OCI-LY1 (cell line): ENCODE data around the gene C5orf22.

Source experiments
- H2AFZ ChIP-seq: fragments of 200-600 bp; sonication (generic), shearing (Covaris generic); 2 replicates; pipeline ENCODE4 v1.6.0; 2014; ENCODE audit warnings: antibody characterized with exemption, mild to moderate bottlenecking, low read length
- H3F3A ChIP-seq: fragments of 200-600 bp; sonication (generic), shearing (Covaris generic); 2 replicates; pipeline ENCODE4 v1.6.0; 2014; ENCODE audit warnings: mild to moderate bottlenecking, antibody characterized with exemption, low read length, moderate library complexity; ENCODE audit not compliant: insufficient read depth
- H3K27ac ChIP-seq: fragments of 200-600 bp; sonication (generic); 2 replicates; pipeline ENCODE4 v1.5.1; 2014; ENCODE audit warnings: low read length, mixed run types, mild to moderate bottlenecking, low read depth; ENCODE audit not compliant: poor library complexity, severe bottlenecking
- H3K27me3 ChIP-seq: fragments of 200-600 bp; sonication (generic); 2 replicates; pipeline ENCODE4 v1.6.0; 2014; ENCODE audit warnings: antibody characterized with exemption, mild to moderate bottlenecking, low read length, moderate library complexity; ENCODE audit not compliant: insufficient read depth
- H3K36me3 ChIP-seq: fragments of 200-600 bp; sonication (generic); 2 replicates; pipeline ENCODE4 v1.6.1; 2014; ENCODE audit warnings: mild to moderate bottlenecking, antibody characterized with exemption, low read length, moderate library complexity, mixed read lengths; ENCODE audit not compliant: insufficient read depth
- H3K4me1 ChIP-seq: fragments of 200-600 bp; sonication (generic); 2 replicates; pipeline ENCODE4 v1.5.1; 2014; ENCODE audit warnings: mild to moderate bottlenecking, low read length, moderate library complexity; ENCODE audit not compliant: insufficient read depth, severe bottlenecking
- H3K4me2 ChIP-seq: fragments of 200-600 bp; sonication (generic), shearing (Covaris generic); 2 replicates; pipeline ENCODE4 v1.6.1; 2014; ENCODE audit warnings: low read length
- H3K4me3 ChIP-seq: fragments of 200-600 bp; sonication (generic); 2 replicates; pipeline ENCODE4 v1.5.1; 2014; ENCODE audit warnings: low read length, low read depth, mild to moderate bottlenecking, mixed read lengths; ENCODE audit not compliant: poor library complexity, severe bottlenecking
- H3K79me2 ChIP-seq: fragments of 200-600 bp; shearing (Covaris generic); 2 replicates; pipeline ENCODE4 v1.6.1; 2016; ENCODE audit warnings: mixed run types, low read length, mixed read lengths; ENCODE audit not compliant: insufficient read depth
- H3K9ac ChIP-seq: fragments of 200-600 bp; sonication (generic), shearing (Covaris generic); 2 replicates; pipeline ENCODE4 v1.6.1; 2014; ENCODE audit warnings: mild to moderate bottlenecking, low read length, mixed read lengths
- H3K9me2 ChIP-seq: fragments of 200-600 bp; sonication (generic), shearing (Covaris generic); 2 replicates; pipeline ENCODE4 v1.6.1; 2014; ENCODE audit warnings: low read depth, mild to moderate bottlenecking, low read length, mixed read lengths
- H3K9me3 ChIP-seq: fragments of 200-600 bp; shearing (Covaris generic); 2 replicates; pipeline ENCODE4 v1.6.1; 2014; ENCODE audit warnings: low read length, mixed read lengths
- H4K20me1 ChIP-seq: fragments of 200-600 bp; sonication (generic), shearing (Covaris generic); 2 replicates; pipeline ENCODE4 v1.6.0; 2016; ENCODE audit warnings: mild to moderate bottlenecking, low read length; ENCODE audit not compliant: insufficient read depth
- CTCF ChIP-seq: fragments of 200-600 bp; sonication (generic), shearing (Covaris generic); IDR thresholded peaks from 2 replicates; pipeline ENCODE4 v1.5.1; 2017; ENCODE audit warnings: mild to moderate bottlenecking, antibody characterized with exemption, low read length, moderate library complexity, mixed read lengths
- EZH2 ChIP-seq: fragments of 200-600 bp; sonication (generic), shearing (Covaris generic); IDR thresholded peaks from 2 replicates; pipeline ENCODE4 v1.8.0; 2017; ENCODE audit warnings: borderline replicate concordance, mixed run types, mild to moderate bottlenecking, antibody characterized with exemption, low read length, moderate library complexity, mixed read lengths

C5orf22 gene

GRCh38 chr5:31569068-31569467 is 37.0 kb downstream of the C5orf22 start:
- Histone ChIP-seq H3K79me2 (no peaks in the 10 kb centered on the region), H2AFZ (no peak overlapping the region)

GRCh38 chr5:31573494-31574142 is 41.5 kb downstream of the C5orf22 start:
- no peaks in the 10 kb centered on the region for H3F3A ChIP-seq
- H3K27ac ChIP-seq = no peak overlapping the region
- H3K9me2 ChIP-seq = no peaks in the 10 kb centered on the region
- H2AFZ ChIP-seq = no peak overlapping the region
- no peaks in the 10 kb centered on the region for H3K4me1 ChIP-seq
- no peaks in the 10 kb centered on the region for H3K36me3 ChIP-seq
- TF ChIP-seq CTCF = no peak
- no peak for TF ChIP-seq EZH2
- H4K20me1 ChIP-seq = no peaks in the 10 kb centered on the region
- no peak overlapping the region for H3K4me2 ChIP-seq
- H3K79me2 ChIP-seq = no peaks in the 10 kb centered on the region
- 0 out of 2 replicates have a peak, but pooled peaks cover 3% of the 10 kb centered on the region for H3K27me3 ChIP-seq
- no peak overlapping the region for H3K4me3 ChIP-seq
- no peaks in the 10 kb centered on the region for H3K9me3 ChIP-seq
- no peak overlapping the region for H3K9ac ChIP-seq

More at GRCh38 chr5:31569068-31569467, 37.0 kb downstream of the C5orf22 start:
- Histone ChIP-seq H3K9ac (no peak overlapping the region), H3K4me3 (no peak overlapping the region), H4K20me1 (no peaks in the 10 kb centered on the region), H3K27ac (no peak overlapping the region), H3K4me1 (no peaks in the 10 kb centered on the region), H3K36me3 (no peaks in the 10 kb centered on the region), H3K9me3 (no peaks in the 10 kb centered on the region), H3K4me2 (no peak overlapping the region), H3K27me3 (0 out of 2 replicates have a peak, but pooled peaks cover 3% of the 10 kb centered on the region), H3F3A (no peaks in the 10 kb centered on the region), H3K9me2 (no peaks in the 10 kb centered on the region)
- TF ChIP-seq EZH2 = no peak
- TF ChIP-seq CTCF = no peak

GRCh38 chr5:31574772-31575171 is 42.7 kb downstream of the C5orf22 start:
- Histone ChIP-seq H3K4me3 (no peak overlapping the region), H3K4me2 (no peak overlapping the region), H3F3A (no peaks in the 10 kb centered on the region), H3K4me1 (no peaks in the 10 kb centered on the region), H3K9ac (no peak overlapping the region), H3K9me2 (no peaks in the 10 kb centered on the region), H3K27me3 (0 out of 2 replicates have a peak, but pooled peaks cover 3% of the 10 kb centered on the region), H4K20me1 (no peaks in the 10 kb centered on the region), H3K36me3 (no peaks in the 10 kb centered on the region), H3K27ac (no peak overlapping the region), H3K9me3 (no peaks in the 10 kb centered on the region), H2AFZ (no peak overlapping the region), H3K79me2 (no peaks in the 10 kb centered on the region)
- TF ChIP-seq CTCF (no peak), EZH2 (no peak)
